NB4 (cell line): Measurements from ENCODE around the gene STX4.

ENCODE experiments used
- DNase-seq: peaks from one replicate; pipeline ENCODE4 v3.0.0; 2010; ENCODE audit warnings: low read depth
- H3K4me3 ChIP-seq: one replicate; pipeline ENCODE4 v1.5.1; 2011; ENCODE audit warnings: mild to moderate bottlenecking, low read depth, low read length, moderate library complexity
- CTCF ChIP-seq: IDR thresholded peaks from one replicate; pipeline ENCODE4 v1.5.1; 2012; ENCODE audit warnings: low read depth, low read length
- MAX ChIP-seq: IDR thresholded peaks from 2 replicates; pipeline ENCODE4 v1.6.1; 2011; ENCODE audit warnings: low read depth, low read length
- MYC ChIP-seq: IDR thresholded peaks from 2 replicates; pipeline ENCODE4 v1.6.1; 2011; ENCODE audit warnings: low read depth, low read length
- POLR2A ChIP-seq: IDR thresholded peaks from 2 replicates; pipeline ENCODE4 v1.6.1; 2011; ENCODE audit warnings: mild to moderate bottlenecking; ENCODE audit not compliant: insufficient read length; ENCODE audit errors: extremely low read depth

Gene STX4

GRCh38 chr16:31032736-31033708 is at the start of gene STX4:
STX4 (plus strand) TSS chr16:31033558; CDS start chr16:31033806, 248 bp downstream.
- peak; percentile 95 for DNase-seq
- TF ChIP-seq MAX: peak; percentile 90
- TF ChIP-seq POLR2A: no peak
- TF ChIP-seq CTCF: no peak
- peak; percentile 23; the same call in 1 of the 2 replicates for TF ChIP-seq MYC
- peak within 1 kb of the TSS; percentile 87 for H3K4me3 ChIP-seq

GRCh38 chr16:30983898-30984610 is 49.3 kb upstream of the STX4 start:
- no peak for DNase-seq
- TF ChIP-seq POLR2A (no peak), MAX (no peak)
- no peak overlapping the region for H3K4me3 ChIP-seq

GRCh38 chr16:30984669-30985400 is 48.5 kb upstream of the STX4 start, which contains the start of gene HSD3B7:
HSD3B7 (plus strand) TSS chr16:30985207; CDS start chr16:30985659, 452 bp downstream.
- TF ChIP-seq MYC (no peak; the same call in 1 of the 2 replicates), POLR2A (no peak), CTCF (peak; percentile 89), MAX (peak; percentile 37; the same call in 1 of the 2 replicates)
- peak; percentile 81 for DNase-seq
- H3K4me3 ChIP-seq: no peak within 1 kb of the TSS

GRCh38 chr16:30985401-30986128 is 47.8 kb upstream of the STX4 start:
- TF ChIP-seq CTCF (no peak), MYC (no peak), POLR2A (no peak), MAX (no peak)
- peak; percentile 38 for DNase-seq
- H3K4me3 ChIP-seq: no peak overlapping the region

- no peak overlapping the region for H3K4me3 ChIP-seq
- no peak for DNase-seq
- TF ChIP-seq MYC: no peak
- TF ChIP-seq POLR2A: no peak
- no peak for TF ChIP-seq MAX
- no peak for TF ChIP-seq CTCF
Observed at GRCh38 chr16:30986129-30986991, 47.0 kb upstream of the STX4 start.
